Muscle of leg (tissue), 11 donors: ENCODE results near the gene ZBTB12. TPM values are rescaled to one million over a fixed set of nuclear protein-coding genes. Genes with fewer than 3 reads are reported as not detected.
"Not testable (repeated sequence)": the region's sequence is repeated elsewhere in the genome, so short reads cannot be mapped to it uniquely, and the experiment has no call there.

ENCODE experiments used
- DNase-seq: peaks from one replicate; pipeline ENCODE4 v3.0.0; 2013
- H3K27ac ChIP-seq: one replicate; pipeline ENCODE4 v1.5.1; 2013; ENCODE audit warnings: mild to moderate bottlenecking, low read length, control low read depth
- H3K27me3 ChIP-seq: one replicate; pipeline ENCODE4 v1.6.1; 2013; ENCODE audit warnings: low read length; ENCODE audit not compliant: control insufficient read depth, insufficient read depth
- H3K36me3 ChIP-seq: one replicate; pipeline ENCODE4 v1.6.1; 2013; ENCODE audit warnings: low read length; ENCODE audit not compliant: control insufficient read depth, insufficient read depth
- H3K4me1 ChIP-seq: one replicate; pipeline ENCODE4 v1.6.1; 2013; ENCODE audit warnings: low read length; ENCODE audit not compliant: control insufficient read depth, insufficient read depth
- H3K4me3 ChIP-seq: one replicate; pipeline ENCODE4 v1.5.1; 2013; ENCODE audit warnings: low read length, control low read depth
- H3K9me3 ChIP-seq: replicated peaks from 2 replicates; pipeline ENCODE4 v1.6.1; 2013; ENCODE audit warnings: low read depth, low read length; ENCODE audit not compliant: control insufficient read depth
- WGBS: methylation state at CpG from one replicate; pipeline ENCODE4 v1.1.5; 2013; ENCODE audit warnings: missing lambda C conversion rate; ENCODE audit not compliant: insufficient coverage; 5-methylcytosine and 5-hydroxymethylcytosine counted together
- polyA plus RNA-seq, 8 donors: library from polyadenylated mRNA; unstranded; fragments of 120-200 nt; gene quantifications; one replicate each; pipeline versions ENCODE4 v1.2.1 to v1.2.3, GENCODE V29; 2013; ENCODE audit warnings: inconsistent platforms in 1 of 8, low replicate concordance in 1 of 8; ENCODE audit not compliant: insufficient read length in 8 of 8, insufficient read depth in 1 of 8
- total RNA-seq: library from RNA; stranded (reverse); fragments of 120-200 nt; gene quantifications from one replicate; pipeline ENCODE4 v1.2.4, GENCODE V29; 2013

The ZBTB12 gene
- total and polyA plus RNA-seq, 9 donors, result 2.7 to 15.3 (median 14.0) TPM

DNA sequence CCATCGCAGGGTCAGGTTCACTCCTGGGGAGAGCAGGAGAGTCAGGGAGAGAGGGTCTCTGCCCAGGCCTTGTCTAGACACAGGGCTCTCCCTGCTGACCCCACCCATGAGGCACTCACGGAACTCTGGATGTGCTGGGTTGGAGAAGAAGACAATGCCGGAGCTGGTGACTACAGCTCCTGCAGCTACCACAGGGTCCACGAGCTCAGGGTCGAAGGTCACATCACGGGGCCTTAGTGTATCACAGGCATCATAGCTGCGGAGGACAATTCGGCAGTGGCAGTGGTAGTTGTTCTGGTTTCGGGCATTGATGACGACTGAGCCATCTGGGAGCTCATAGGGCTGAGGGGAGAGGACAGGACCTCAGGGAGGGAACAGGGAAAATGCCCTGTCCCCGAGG is 42.0 kb downstream of the ZBTB12 start:
- peaks cover 34% of the 10 kb centered on the region for H3K36me3 ChIP-seq
- peaks cover 18% of the 10 kb centered on the region for H3K4me1 ChIP-seq
- 89% methylated on average over 11 of the region's 11 CpGs for WGBS
- H3K27me3 ChIP-seq, result no peaks in the 10 kb centered on the region
- no peak overlapping the region for H3K27ac ChIP-seq
- no peak for DNase-seq
- no peak overlapping the region for H3K4me3 ChIP-seq
- H3K9me3 ChIP-seq, result no peaks in the 10 kb centered on the region

- Histone ChIP-seq H3K4me3 (no peak overlapping the region), H3K9me3 (no peaks in the 10 kb centered on the region), H3K4me1 (peaks cover 12% of the 10 kb centered on the region), H3K27ac (no peak overlapping the region), H3K36me3 (peaks cover 34% of the 10 kb centered on the region), H3K27me3 (no peaks in the 10 kb centered on the region)
- no peak for DNase-seq
- 100% methylated on average over 5 of the region's 8 CpGs for WGBS
These were observed 43.2 kb downstream of the ZBTB12 start for GRCh38 chr6:31858707-31859106.

- not testable (repeated sequence) for H3K27ac ChIP-seq, H3K4me1 ChIP-seq, H3K4me3 ChIP-seq, H3K27me3 ChIP-seq, H3K9me3 ChIP-seq, DNase-seq
- peaks cover 34% of the 10 kb centered on the region for H3K36me3 ChIP-seq
- WGBS, result 78% methylated on average over 8 of the region's 8 CpGs
These were observed 44.1 kb downstream of the ZBTB12 start for GRCh38 chr6:31857774-31858173.

DNA sequence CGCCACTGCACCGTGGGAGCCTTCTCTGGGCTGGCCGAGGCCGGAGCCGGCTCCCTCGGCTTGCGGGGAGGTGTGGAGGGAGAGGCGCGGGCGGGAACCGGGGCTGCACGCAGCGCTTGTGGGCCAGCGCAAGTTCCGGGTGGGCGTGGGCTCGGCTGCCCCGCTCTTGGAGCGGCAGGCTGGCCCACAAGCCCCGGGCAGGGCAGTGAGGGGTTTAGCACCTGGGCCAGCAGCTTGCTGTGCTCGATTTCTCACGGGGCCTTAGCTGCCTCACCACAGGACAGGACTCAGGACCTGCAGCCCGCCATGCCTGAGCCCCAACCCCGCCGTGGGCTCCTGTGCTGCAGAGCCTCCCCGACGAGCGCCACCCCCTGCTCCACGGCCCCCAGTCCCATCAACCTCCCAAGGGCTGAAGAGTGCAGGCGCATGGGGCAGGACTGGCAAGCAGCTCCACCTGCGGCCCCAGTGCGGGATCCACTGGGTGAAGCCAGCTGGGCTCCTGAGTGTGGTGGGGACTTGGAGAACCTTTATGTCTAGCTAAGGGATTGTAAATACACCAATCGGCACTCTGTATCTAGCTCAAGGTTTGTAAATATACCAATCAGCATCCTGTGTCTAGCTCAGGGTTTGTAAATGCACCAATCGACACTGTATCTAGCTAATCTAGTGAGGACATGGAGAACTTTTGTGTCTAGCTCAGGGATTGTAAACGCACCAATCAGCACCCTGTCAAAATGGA is 49.7 kb downstream of the ZBTB12 start:
- WGBS, result 81% methylated on average over 23 of the region's 35 CpGs

GRCh38 chr6:31851485-31851832 is 50.4 kb downstream of the ZBTB12 start:
- no peak for DNase-seq
- Histone ChIP-seq H3K9me3 (no peaks in the 10 kb centered on the region), H3K36me3 (no peaks in the 10 kb centered on the region), H3K4me1 (no peaks in the 10 kb centered on the region), H3K27ac (no peak overlapping the region), H3K4me3 (no peak overlapping the region), H3K27me3 (no peaks in the 10 kb centered on the region)
- 78% methylated on average over 1 of the region's 2 CpGs for WGBS

More for the DNA sequence above, 49.7 kb downstream of the ZBTB12 start:
- not testable (repeated sequence) for H3K27me3 ChIP-seq, H3K27ac ChIP-seq, H3K4me3 ChIP-seq, H3K4me1 ChIP-seq, H3K9me3 ChIP-seq, DNase-seq, H3K36me3 ChIP-seq

DNA sequence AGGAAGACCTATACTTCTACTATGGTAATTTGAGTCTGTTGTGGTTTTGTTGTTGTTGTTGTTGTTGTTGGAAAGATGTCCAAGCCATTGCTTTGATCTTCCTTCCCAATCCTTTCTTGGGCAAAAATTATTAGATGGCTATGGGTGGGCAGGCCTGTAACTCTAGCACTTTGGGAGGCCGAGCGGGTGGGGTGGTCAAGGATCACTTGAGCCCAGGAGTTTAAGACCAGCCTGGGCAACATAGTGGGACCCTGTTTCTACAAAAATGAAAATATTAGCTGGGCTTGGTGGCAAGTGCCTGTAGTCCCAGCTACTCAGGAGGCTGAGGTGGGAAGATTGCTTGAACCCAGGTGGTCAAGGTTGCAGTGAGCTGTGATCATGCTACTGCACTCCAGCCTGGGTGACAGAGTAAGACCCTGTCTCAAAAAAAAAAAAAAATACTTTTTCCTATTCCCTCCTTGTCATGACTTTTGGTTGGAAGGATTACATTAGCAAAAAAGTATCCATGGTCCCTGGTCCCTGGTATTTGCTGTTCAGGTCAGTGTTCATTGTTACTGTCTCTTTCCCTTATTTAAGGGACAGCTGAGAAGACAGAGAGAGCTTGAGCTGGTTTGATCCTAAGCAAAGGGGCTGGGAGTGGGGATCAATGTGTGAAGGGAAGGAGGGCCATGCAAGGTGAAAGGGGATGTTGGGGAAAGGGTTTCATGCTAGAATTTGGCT is 51.0 kb downstream of the ZBTB12 start:
- DNase-seq, result no peak
- no peaks in the 10 kb centered on the region for H3K4me1 ChIP-seq
- H3K27ac ChIP-seq, result no peak overlapping the region
- no peaks in the 10 kb centered on the region for H3K27me3 ChIP-seq
- H3K9me3 ChIP-seq, result no peaks in the 10 kb centered on the region
- 90% methylated on average over 2 of the region's 2 CpGs for WGBS
- no peaks in the 10 kb centered on the region for H3K36me3 ChIP-seq
- no peak overlapping the region for H3K4me3 ChIP-seq

Other genes starting within 250 kb of the ZBTB12 start
Only the 30 nearest of the 37 such genes appear.
- 0.80 TPM for gene LY6G5C, start 221.0 kb downstream of the ZBTB12 start, total RNA-seq
- 1 to 10 TPM in 7 of 8 donors, under 1 TPM in 1; 0.70 to 3.9 (median 2.2) TPM for gene LY6G5C, start 221.0 kb downstream of the ZBTB12 start, polyA plus RNA-seq
- gene ABHD16A, start 198.8 kb downstream of the ZBTB12 start, total RNA-seq, result 50.8 TPM
- gene ABHD16A, start 198.8 kb downstream of the ZBTB12 start, polyA plus RNA-seq, result 10 to 100 TPM; 42.0 to 55.8 (median 44.9) TPM
- gene LY6G6F, start 195.2 kb downstream of the ZBTB12 start, total RNA-seq, result not detected
- not detected for gene LY6G6F, start 195.2 kb downstream of the ZBTB12 start, polyA plus RNA-seq
- 0.58 TPM for gene LY6G6D, start 186.7 kb downstream of the ZBTB12 start, total RNA-seq
- gene LY6G6D, start 186.7 kb downstream of the ZBTB12 start, polyA plus RNA-seq, result 1 to 10 TPM in 1 of 8 donors, under 1 TPM in 4, not detected in 3; 0.31 to 1.7 (median 0.75) TPM
- gene LY6G6C, start 180.3 kb downstream of the ZBTB12 start, total RNA-seq, result 0.09 TPM
- gene LY6G6C, start 180.3 kb downstream of the ZBTB12 start, polyA plus RNA-seq, result 1 to 10 TPM in 1 of 8 donors, under 1 TPM in 6, not detected in 1; 0.15 to 1.2 (median 0.37) TPM
- gene MPIG6B, start 178.7 kb downstream of the ZBTB12 start, total RNA-seq, result 0.09 TPM
- gene MPIG6B, start 178.7 kb downstream of the ZBTB12 start, polyA plus RNA-seq, result 1 to 10 TPM in 1 of 8 donors, under 1 TPM in 7; 0.44 to 1.2 (median 0.74) TPM
- gene DDAH2, start 172.8 kb downstream of the ZBTB12 start, total RNA-seq, result 101 TPM
- 100 to 1,000 TPM; 111 to 147 (median 135) TPM for gene DDAH2, start 172.8 kb downstream of the ZBTB12 start, polyA plus RNA-seq
- 219 TPM for gene CLIC1, start 165.6 kb downstream of the ZBTB12 start, total RNA-seq
- gene CLIC1, start 165.6 kb downstream of the ZBTB12 start, polyA plus RNA-seq, result 100 to 1,000 TPM; 117 to 177 (median 152) TPM
- 9.1 TPM for gene MSH5, start 162.1 kb downstream of the ZBTB12 start, total RNA-seq
- 10 to 100 TPM in 6 of 8 donors, 1 to 10 TPM in 2; 5.3 to 20.8 (median 11.5) TPM for gene MSH5, start 162.1 kb downstream of the ZBTB12 start, polyA plus RNA-seq
- gene SAPCD1, start 139.4 kb downstream of the ZBTB12 start, total RNA-seq, result 2.7 TPM
- 1 to 10 TPM; 1.4 to 6.3 (median 2.9) TPM for gene SAPCD1, start 139.4 kb downstream of the ZBTB12 start, polyA plus RNA-seq
- 1.2 TPM for gene VWA7, start 124.8 kb downstream of the ZBTB12 start, total RNA-seq
- gene VWA7, start 124.8 kb downstream of the ZBTB12 start, polyA plus RNA-seq, result 1 to 10 TPM in 7 of 8 donors, under 1 TPM in 1; 0.71 to 2.1 (median 1.6) TPM
- 21.9 TPM for gene VARS1, start 106.3 kb downstream of the ZBTB12 start, total RNA-seq
- 10 to 100 TPM; 35.1 to 63.0 (median 51.2) TPM for gene VARS1, start 106.3 kb downstream of the ZBTB12 start, polyA plus RNA-seq
- 42.0 TPM for gene LSM2, start 95.1 kb downstream of the ZBTB12 start, total RNA-seq
- gene LSM2, start 95.1 kb downstream of the ZBTB12 start, polyA plus RNA-seq, result 10 to 100 TPM; 41.3 to 64.3 (median 56.8) TPM
- gene HSPA1L, start 86.8 kb downstream of the ZBTB12 start, total RNA-seq, result 2.3 TPM
- gene HSPA1L, start 86.8 kb downstream of the ZBTB12 start, polyA plus RNA-seq, result 1 to 10 TPM; 2.9 to 4.1 (median 3.6) TPM
- gene HSPA1A, start 86.5 kb downstream of the ZBTB12 start, total RNA-seq, result 76.7 TPM
- gene HSPA1A, start 86.5 kb downstream of the ZBTB12 start, polyA plus RNA-seq, result 10 to 100 TPM; 57.3 to 94.7 (median 82.0) TPM
- gene HSPA1B, start 74.3 kb downstream of the ZBTB12 start, total RNA-seq, result 56.2 TPM
- gene HSPA1B, start 74.3 kb downstream of the ZBTB12 start, polyA plus RNA-seq, result 100 to 1,000 TPM in 1 of 8 donors, 10 to 100 TPM in 7; 42.7 to 101 (median 63.5) TPM
- 27.1 TPM for gene NEU1, start 39.3 kb downstream of the ZBTB12 start, total RNA-seq
- 10 to 100 TPM; 14.5 to 24.5 (median 18.1) TPM for gene NEU1, start 39.3 kb downstream of the ZBTB12 start, polyA plus RNA-seq
- 0.18 TPM for gene SLC44A4, start 23.1 kb downstream of the ZBTB12 start, total RNA-seq
- gene SLC44A4, start 23.1 kb downstream of the ZBTB12 start, polyA plus RNA-seq, result 1 to 10 TPM in 2 of 8 donors, under 1 TPM in 6; 0.12 to 8.9 (median 0.37) TPM
- 28.3 TPM for gene EHMT2, start 4.4 kb downstream of the ZBTB12 start, total RNA-seq
- 10 to 100 TPM; 30.7 to 43.8 (median 33.8) TPM for gene EHMT2, start 4.4 kb downstream of the ZBTB12 start, polyA plus RNA-seq
- gene C2, start 25.6 kb upstream of the ZBTB12 start, total RNA-seq, result 3.7 TPM
- 1 to 10 TPM; 3.3 to 9.5 (median 5.0) TPM for gene C2, start 25.6 kb upstream of the ZBTB12 start, polyA plus RNA-seq
- gene CFB, start 44.0 kb upstream of the ZBTB12 start, total RNA-seq, result 1.6 TPM
- gene CFB, start 44.0 kb upstream of the ZBTB12 start, polyA plus RNA-seq, result 1 to 10 TPM; 1.0 to 4.8 (median 2.0) TPM
- gene NELFE, start 56.9 kb upstream of the ZBTB12 start, total RNA-seq, result 48.9 TPM
- 10 to 100 TPM; 64.7 to 72.6 (median 69.2) TPM for gene NELFE, start 56.9 kb upstream of the ZBTB12 start, polyA plus RNA-seq
- gene SKIC2, start 57.1 kb upstream of the ZBTB12 start, total RNA-seq, result 21.8 TPM
- gene SKIC2, start 57.1 kb upstream of the ZBTB12 start, polyA plus RNA-seq, result 10 to 100 TPM; 27.0 to 34.1 (median 30.8) TPM
- 10.7 TPM for gene DXO, start 70.1 kb upstream of the ZBTB12 start, total RNA-seq
- 10 to 100 TPM; 16.0 to 22.2 (median 17.4) TPM for gene DXO, start 70.1 kb upstream of the ZBTB12 start, polyA plus RNA-seq
- gene C4A, start 80.0 kb upstream of the ZBTB12 start, total RNA-seq, result 13.0 TPM
- 10 to 100 TPM in 6 of 8 donors, 1 to 10 TPM in 2; 6.6 to 20.4 (median 15.8) TPM for gene C4A, start 80.0 kb upstream of the ZBTB12 start, polyA plus RNA-seq
- gene C4B, start 112.7 kb upstream of the ZBTB12 start, total RNA-seq, result 15.6 TPM
- 10 to 100 TPM in 7 of 8 donors, 1 to 10 TPM in 1; 9.5 to 32.1 (median 24.1) TPM for gene C4B, start 112.7 kb upstream of the ZBTB12 start, polyA plus RNA-seq
- 0.04 TPM for gene CYP21A2, start 136.3 kb upstream of the ZBTB12 start, total RNA-seq
- gene CYP21A2, start 136.3 kb upstream of the ZBTB12 start, polyA plus RNA-seq, result 1 to 10 TPM in 3 of 8 donors, under 1 TPM in 5; 0.20 to 1.9 (median 0.62) TPM
- 108 TPM for gene TNXB, start 207.3 kb upstream of the ZBTB12 start, total RNA-seq
- gene TNXB, start 207.3 kb upstream of the ZBTB12 start, polyA plus RNA-seq, result 100 to 1,000 TPM in 7 of 8 donors, 10 to 100 TPM in 1; 100.0 to 207 (median 127) TPM
- gene ATF6B, start 226.2 kb upstream of the ZBTB12 start, total RNA-seq, result 11.7 TPM
- 10 to 100 TPM; 38.3 to 53.3 (median 46.7) TPM for gene ATF6B, start 226.2 kb upstream of the ZBTB12 start, polyA plus RNA-seq
- gene FKBPL, start 228.2 kb upstream of the ZBTB12 start, total RNA-seq, result 4.5 TPM
- gene FKBPL, start 228.2 kb upstream of the ZBTB12 start, polyA plus RNA-seq, result 1 to 10 TPM; 4.0 to 6.0 (median 4.4) TPM